SK-N-SH treated with all-trans-retinoic acid at 6 μM for 48 hours (cell line): ENCODE measurements around the gene GLRX5.
"Not testable (repeated sequence)": the region's sequence is repeated elsewhere in the genome, so short reads cannot be mapped to it uniquely, and the experiment has no call there.

ENCODE experiments used
- ATAC-seq: fragments of 200-7000 bp; cut with Tn5 transposase; 3 replicates; pipeline ENCODE4 v1.9.1; 2020; ENCODE audit warnings: mild to moderate bottlenecking, moderate library complexity
- ARNTL ChIP-seq: fragments of 450-650 bp; formaldehyde crosslinking; IDR thresholded peaks from 2 replicates; pipeline ENCODE4 v1.5.0; 2020; ENCODE audit warnings: low read depth, mild to moderate bottlenecking, moderate library complexity, borderline replicate concordance
- BACH2 ChIP-seq: fragments of 250-450 bp; sonication (Bioruptor Pico); IDR thresholded peaks from 2 replicates; pipeline ENCODE4 v1.9.0; 2021; ENCODE audit warnings: mild to moderate bottlenecking, borderline replicate concordance
- CREB5 ChIP-seq: fragments of 250-450 bp; sonication (Bioruptor Pico); IDR thresholded peaks from 2 replicates; pipeline ENCODE4 v1.5.1; 2020; ENCODE audit warnings: low read depth, mild to moderate bottlenecking, moderate library complexity
- CSDC2 ChIP-seq: fragments of 250-450 bp; sonication (Bioruptor Pico); IDR thresholded peaks from 2 replicates; pipeline ENCODE4 v1.5.0; 2020; ENCODE audit warnings: mild to moderate bottlenecking, moderate library complexity
- ESRRG ChIP-seq: fragments of 250-450 bp; sonication (Bioruptor Pico); IDR thresholded peaks from 2 replicates; pipeline ENCODE4 v1.6.1; 2021; ENCODE audit warnings: mild to moderate bottlenecking
- GLIS3 ChIP-seq: fragments of 250-450 bp; sonication (Bioruptor Pico); IDR thresholded peaks from 2 replicates; pipeline ENCODE4 v1.5.0; 2020; ENCODE audit warnings: mild to moderate bottlenecking, moderate library complexity
- ISL1 ChIP-seq: fragments of 250-450 bp; sonication (Bioruptor Pico); IDR thresholded peaks from 2 replicates; pipeline ENCODE4 v2.1.2; 2022; ENCODE audit warnings: mild to moderate bottlenecking, moderate library complexity
- OSR1 ChIP-seq: fragments of 250-450 bp; sonication (Bioruptor Pico); IDR thresholded peaks from 2 replicates; pipeline ENCODE4 v1.8.0; 2022; ENCODE audit warnings: moderate library complexity, mild to moderate bottlenecking, inconsistent platforms
- PATZ1 ChIP-seq: fragments of 250-450 bp; sonication (Bioruptor Pico); IDR thresholded peaks from 2 replicates; pipeline ENCODE4 v1.8.0; 2020; ENCODE audit warnings: mild to moderate bottlenecking, moderate library complexity, borderline replicate concordance
- POU6F1 ChIP-seq: fragments of 250-450 bp; sonication (Bioruptor Pico); IDR thresholded peaks from 2 replicates; pipeline ENCODE4 v1.8.0; 2021; ENCODE audit warnings: low read depth, mild to moderate bottlenecking, moderate library complexity, borderline replicate concordance
- PPARA ChIP-seq: fragments of 250-450 bp; sonication (Bioruptor Pico); IDR thresholded peaks from 2 replicates; pipeline ENCODE4 v1.5.0; 2020; ENCODE audit warnings: mild to moderate bottlenecking, borderline replicate concordance
- RARB ChIP-seq: fragments of 250-450 bp; sonication (Bioruptor Pico); IDR thresholded peaks from 2 replicates; pipeline ENCODE4 v1.8.0; 2021; ENCODE audit warnings: mild to moderate bottlenecking, moderate library complexity
- SNAI2 ChIP-seq: fragments of 250-450 bp; sonication (Bioruptor Pico); IDR thresholded peaks from 2 replicates; pipeline ENCODE4 v1.5.0; 2020; ENCODE audit warnings: mild to moderate bottlenecking, moderate library complexity
- TCF4 ChIP-seq: fragments of 250-450 bp; sonication (Bioruptor Pico); IDR thresholded peaks from 2 replicates; pipeline ENCODE4 v1.8.0; 2021; ENCODE audit warnings: mild to moderate bottlenecking, moderate library complexity, borderline replicate concordance
- TOX ChIP-seq: fragments of 250-450 bp; sonication (Bioruptor Pico); IDR thresholded peaks from 2 replicates; pipeline ENCODE4 v1.8.0; 2021; ENCODE audit warnings: mild to moderate bottlenecking, moderate library complexity, borderline replicate concordance
- ZC3H10 ChIP-seq: fragments of 250-450 bp; sonication (Bioruptor Pico); IDR thresholded peaks from 2 replicates; pipeline ENCODE4 v1.5.1; 2021; ENCODE audit warnings: mild to moderate bottlenecking, moderate library complexity
- ZFP3 ChIP-seq: fragments of 250-450 bp; sonication (Bioruptor Pico); IDR thresholded peaks from 2 replicates; pipeline ENCODE4 v1.5.0; 2020; ENCODE audit warnings: mild to moderate bottlenecking, moderate library complexity
- ZFP30 ChIP-seq: fragments of 450-650 bp; formaldehyde crosslinking; IDR thresholded peaks from 2 replicates; pipeline ENCODE4 v1.5.0; 2022; ENCODE audit warnings: mild to moderate bottlenecking, moderate library complexity
- ZNF70 ChIP-seq: fragments of 450-650 bp; formaldehyde crosslinking; IDR thresholded peaks from 2 replicates; pipeline ENCODE4 v1.5.0; 2020; ENCODE audit warnings: mild to moderate bottlenecking, moderate library complexity

The GLRX5 gene

GRCh38 chr14:95508377-95508776, 26.5 kb upstream of the GLRX5 start:
- no peak for ATAC-seq
- TF ChIP-seq OSR1 (CRISPR knock-in tag) (no peak), ZC3H10 (CRISPR knock-in tag) (no peak), ZNF70 (no peak), TCF4 (CRISPR knock-in tag) (no peak), RARB (CRISPR knock-in tag) (no peak), POU6F1 (CRISPR knock-in tag) (no peak), ZFP3 (no peak), PPARA (CRISPR knock-in tag) (no peak)
- TF ChIP-seq, all 23 proteins: peak for 0

- TF ChIP-seq POU6F1 (CRISPR knock-in tag) (no peak), OSR1 (CRISPR knock-in tag) (no peak), ESRRG (CRISPR knock-in tag) (no peak), GLIS3 (no peak), RARB (CRISPR knock-in tag) (no peak), BACH2 (CRISPR knock-in tag) (no peak), SNAI2 (no peak), ZFP30 (no peak), TCF4 (CRISPR knock-in tag) (no peak)
- no peak for ATAC-seq
Measured at GRCh38 chr14:95509495-95509894, 25.4 kb upstream of the GLRX5 start.

- not testable (repeated sequence) for ATAC-seq
Measured at GRCh38 chr14:95510344-95510743, 24.5 kb upstream of the GLRX5 start.

- ATAC-seq, result no peak
- TF ChIP-seq CSDC2 (CRISPR knock-in tag) (no peak), PATZ1 (CRISPR knock-in tag) (no peak), SNAI2 (no peak), ESRRG (CRISPR knock-in tag) (no peak), BACH2 (CRISPR knock-in tag) (no peak), ZFP30 (no peak), TOX (CRISPR knock-in tag) (no peak), POU6F1 (CRISPR knock-in tag) (no peak), GLIS3 (no peak), OSR1 (CRISPR knock-in tag) (no peak), ISL1 (no peak)
- TF ChIP-seq, all 23 proteins: peak for 0
Measured at GRCh38 chr14:95510804-95511203, 24.0 kb upstream of the GLRX5 start.

GRCh38 chr14:95511687-95512086, 23.2 kb upstream of the GLRX5 start:
- TF ChIP-seq CSDC2 (CRISPR knock-in tag) (no peak), ESRRG (CRISPR knock-in tag) (no peak), BACH2 (CRISPR knock-in tag) (no peak), SNAI2 (no peak), GLIS3 (no peak), ZFP30 (no peak)
- ATAC-seq, result no peak

- ATAC-seq, result no peak
- TF ChIP-seq CSDC2 (CRISPR knock-in tag), result no peak
- TF ChIP-seq POU6F1 (CRISPR knock-in tag), result no peak
- TF ChIP-seq CREB5 (CRISPR knock-in tag), result no peak
- no peak for TF ChIP-seq ESRRG (CRISPR knock-in tag)
- no peak for TF ChIP-seq GLIS3
- TF ChIP-seq ARNTL (CRISPR knock-in tag), result no peak
- no peak for TF ChIP-seq ZFP30
Measured at GRCh38 chr14:95513291-95513690, 21.6 kb upstream of the GLRX5 start.
